IMR-90 (cell line): Measurements from ENCODE around the gene RTEL1. TPM values are rescaled to one million over a fixed set of nuclear protein-coding genes. Genes with fewer than 3 reads are reported as not detected.
"Not testable (repeated sequence)": the region's sequence is repeated elsewhere in the genome, so short reads cannot be mapped to it uniquely, and the experiment has no call there.

Source experiments
- ATAC-seq: fragments of 200-7000 bp; cut with Tn5 transposase; 2 replicates; pipeline ENCODE4 v1.9.1; 2020; ENCODE audit warnings: low read depth, mild to moderate bottlenecking, moderate library complexity
- BruUV-seq: library from RNA; stranded (reverse); fragments of 400-500 nt; replicated peaks from 2 replicates; lab custom pipeline; 2021; lab: Mats Ljungman, UMichigan
- CTCF ChIA-PET: fragments of 300-600 bp; formaldehyde crosslinking; extraction: SDS; loops from one replicate; lab custom pipeline; 2021; ENCODE audit warnings: antibody characterized with exemption; lab: Yijun Ruan, JAX
- POLR2A ChIA-PET: fragments of 300-600 bp; sonication (Branson Sonifier 250); formaldehyde crosslinking; loops from one replicate; lab custom pipeline; 2022; ENCODE audit warnings: antibody characterized with exemption; ENCODE audit not compliant: unreplicated experiment; lab: Charles Lee
- DNase-seq: peaks from one replicate; pipeline ENCODE4 v3.0.0; 2013
- H2AFZ ChIP-seq: replicated peaks from 2 replicates; pipeline ENCODE3; 2013; ENCODE audit warnings: low read length, mild to moderate bottlenecking; ENCODE audit not compliant: poor library complexity
- H2AK5ac ChIP-seq: 2 replicates; pipeline ENCODE4 v1.6.1; 2013; ENCODE audit warnings: low read depth, low read length, inconsistent platforms
- H2AK9ac ChIP-seq: replicated peaks from 2 replicates; pipeline ENCODE3; 2013; ENCODE audit warnings: mild to moderate bottlenecking, low read depth, low read length, moderate library complexity; ENCODE audit not compliant: poor library complexity
- H2BK120ac ChIP-seq: 2 replicates; pipeline ENCODE4 v1.6.1; 2013; ENCODE audit warnings: low read depth, low read length, inconsistent platforms
- H2BK15ac ChIP-seq: 3 replicates; pipeline ENCODE4 v1.6.1; 2013; ENCODE audit warnings: low read depth, low read length, inconsistent platforms
- H2BK20ac ChIP-seq: 2 replicates; pipeline ENCODE4 v1.6.1; 2013; ENCODE audit warnings: low read depth, mild to moderate bottlenecking, inconsistent platforms, low read length, moderate library complexity
- H2BK5ac ChIP-seq: 2 replicates; pipeline ENCODE4 v1.6.1; 2013; ENCODE audit warnings: mild to moderate bottlenecking, low read depth, low read length, inconsistent platforms; ENCODE audit not compliant: poor library complexity, severe bottlenecking
- H3K14ac ChIP-seq: replicated peaks from 2 replicates; pipeline ENCODE4 v1.6.1; 2013; ENCODE audit warnings: low read depth, low read length, inconsistent platforms
- H3K18ac ChIP-seq: 2 replicates; pipeline ENCODE4 v1.6.1; 2013; ENCODE audit warnings: low read depth, low read length, control low read depth
- H3K23ac ChIP-seq: 2 replicates; pipeline ENCODE4 v1.6.1; 2013; ENCODE audit warnings: low read depth, low read length, inconsistent platforms
- H3K27ac ChIP-seq: 2 replicates; pipeline ENCODE4 v1.5.1; 2013; ENCODE audit warnings: mild to moderate bottlenecking, control low read depth, low read length; ENCODE audit not compliant: insufficient read depth
- H3K27me3 ChIP-seq: 2 replicates; pipeline ENCODE4 v1.6.1; 2013; ENCODE audit warnings: low read length; ENCODE audit not compliant: control insufficient read depth, insufficient read depth
- H3K36me3 ChIP-seq: 2 replicates; pipeline ENCODE4 v1.6.1; 2013; ENCODE audit warnings: low read length, mixed read lengths; ENCODE audit not compliant: control insufficient read depth, insufficient read depth
- H3K4ac ChIP-seq: 2 replicates; pipeline ENCODE4 v1.6.1; 2013; ENCODE audit warnings: low read depth, low read length, inconsistent platforms
- H3K4me1 ChIP-seq: 2 replicates; pipeline ENCODE4 v1.6.1; 2013; ENCODE audit warnings: low read length, mixed read lengths; ENCODE audit not compliant: control insufficient read depth, insufficient read depth
- H3K4me2 ChIP-seq: 2 replicates; pipeline ENCODE4 v1.6.1; 2013; ENCODE audit warnings: low read depth, mild to moderate bottlenecking, control low read depth, low read length, moderate library complexity
- H3K4me3 ChIP-seq: 2 replicates; pipeline ENCODE4 v1.5.1; 2013; ENCODE audit warnings: low read depth, mild to moderate bottlenecking, control low read depth, low read length, moderate library complexity; ENCODE audit not compliant: insufficient read depth
- H3K56ac ChIP-seq: 2 replicates; pipeline ENCODE4 v1.6.1; 2013; ENCODE audit warnings: low read length, inconsistent platforms; ENCODE audit not compliant: insufficient read depth; ENCODE audit errors: extremely low read depth
- H3K79me1 ChIP-seq, 2 experiments: 2 replicates each; pipeline ENCODE4 v1.6.1; 2013; ENCODE audit warnings: low read length in 2 of 2, inconsistent platforms in 1 of 2, low read depth in 1 of 2
- H3K9ac ChIP-seq: 2 replicates; pipeline ENCODE4 v1.6.1; 2013; ENCODE audit warnings: low read depth, low read length, control low read depth
- H3K9me1 ChIP-seq: 2 replicates; pipeline ENCODE4 v1.6.1; 2013; ENCODE audit warnings: low read length, inconsistent platforms; ENCODE audit not compliant: insufficient read depth
- H3K9me3 ChIP-seq: 2 replicates; pipeline ENCODE4 v1.6.1; 2013; ENCODE audit warnings: low read length; ENCODE audit not compliant: control insufficient read depth, insufficient read depth
- H4K20me1 ChIP-seq: 2 replicates; pipeline ENCODE4 v1.6.1; 2013; ENCODE audit warnings: low read length, inconsistent platforms; ENCODE audit not compliant: insufficient read depth
- H4K5ac ChIP-seq: 2 replicates; pipeline ENCODE4 v1.6.1; 2013; ENCODE audit warnings: mild to moderate bottlenecking, low read depth, low read length, control low read depth
- H4K8ac ChIP-seq, 2 experiments: 2 replicates each; pipeline ENCODE4 v1.6.1; 2013; ENCODE audit warnings: low read depth in 2 of 2, low read length in 2 of 2, control low read depth in 1 of 2, inconsistent platforms in 1 of 2
- H4K91ac ChIP-seq: 2 replicates; pipeline ENCODE4 v1.6.1; 2013; ENCODE audit warnings: low read depth, low read length, inconsistent platforms; ENCODE audit not compliant: insufficient read depth
- CTCF ChIP-seq: conservative IDR thresholded peaks from 2 replicates; pipeline ENCODE4 v1.5.1; 2012; ENCODE audit warnings: mild to moderate bottlenecking, low read depth, low read length, improper control_type of control experiment
- RAD21 ChIP-seq: IDR thresholded peaks from 2 replicates; pipeline ENCODE4 v1.6.1; 2012; ENCODE audit warnings: low read length, improper control_type of control experiment
- SMC3 ChIP-seq: fragments of 150-350 bp; IDR thresholded peaks from 2 replicates; pipeline ENCODE4 v1.6.1; 2016; ENCODE audit warnings: low read depth, mild to moderate bottlenecking, antibody characterized with exemption, low read length, moderate library complexity
- WGBS, 2 experiments: methylation state at CpG; one replicate each; pipeline versions ENCODE4 v1.1.5 to v1.1.7; 2013; ENCODE audit warnings: missing lambda C conversion rate in 2 of 2; ENCODE audit not compliant: insufficient read length in 1 of 2; ENCODE audit errors: extremely low coverage in 2 of 2; 5-methylcytosine and 5-hydroxymethylcytosine counted together
- dilution Hi-C: fragments of 300-500 bp; cut with HindIII; formaldehyde crosslinking; loops from one replicate; pipeline ENCODE4 v1.14.3; 2018; ENCODE audit warnings: low sequenced_read_pairs; ENCODE audit not compliant: unreplicated experiment
- in situ Hi-C: fragments of 300-500 bp; cut with MboI; formaldehyde crosslinking; loops from 3 replicates; pipeline ENCODE4 v1.14.3; 2019; ENCODE audit warnings: low sequenced_read_pairs, inconsistent platforms, mixed read lengths
- intact Hi-C: fragments of 100-400 bp; cut with micrococcal nuclease; formaldehyde crosslinking; loops from 2 replicates; pipeline ENCODE4 v1.10.0; 2022
- polyA plus RNA-seq, 3 experiments: library from polyadenylated mRNA; depleted of rRNA; stranded (reverse); fragments of >200 nt; gene quantifications; 2 replicates each; pipeline ENCODE4 v1.2.3, GENCODE V29; 2012; ENCODE audit warnings: low replicate concordance in 1 of 3
- total RNA-seq: library from RNA; depleted of rRNA; stranded (reverse); fragments of >200 nt; gene quantifications from 2 replicates; pipeline ENCODE4 v1.2.3, GENCODE V29; 2012

Gene RTEL1
- total and polyA plus RNA-seq, 2 of the 4 experiments (the other 2 are of a cell fraction): 14.7 to 18.8 TPM

- H3K9me3 ChIP-seq, CTCF ChIA-PET, POLR2A ChIA-PET, H4K5ac ChIP-seq, H3K4me2 ChIP-seq, H3K4ac ChIP-seq, H3K9ac ChIP-seq, H3K56ac ChIP-seq, H2BK20ac ChIP-seq, intact Hi-C loops, H4K91ac ChIP-seq, H3K4me1 ChIP-seq, H3K9me1 ChIP-seq, H4K20me1 ChIP-seq, H3K27me3 ChIP-seq, H3K14ac ChIP-seq, H3K18ac ChIP-seq, H2AK9ac ChIP-seq, H2AK5ac ChIP-seq, H3K27ac ChIP-seq, H2BK120ac ChIP-seq, ATAC-seq, in situ Hi-C loops, H3K4me3 ChIP-seq, H2BK15ac ChIP-seq, H2AFZ ChIP-seq, BruUV-seq, H3K23ac ChIP-seq, H2BK5ac ChIP-seq, dilution Hi-C loops, H4K8ac ChIP-seq: not testable (repeated sequence)
- WGBS, 2 experiments: 80% methylated on average over 1 of the region's 18 CpGs; no CpG with 5 or more reads in 1 of the 2 experiments
- peak; percentile 18 for DNase-seq
- TF ChIP-seq RAD21 (peak; percentile 35), CTCF (0 out of 2 replicates have a peak, but pooled peaks have one; percentile 25), SMC3 (peak; percentile 30; the same call in 1 of the 2 replicates)
- Histone ChIP-seq H3K36me3 (peaks cover 36% of the 10 kb centered on the region), H3K79me1 (peaks cover 26 to 68% of the 10 kb centered on the region in 2 experiments)
Measured at GRCh38 chr20:63613863-63614594, 44.1 kb upstream of the RTEL1 start.
